Measurements from ENCODE around the gene STRIT1. TPM values are rescaled to one million over a fixed set of nuclear protein-coding genes. Genes with fewer than 3 reads are reported as not detected.

The STRIT1 gene
- total RNA-seq, 2 experiments from 2014 or later: not detected

GRCh38 chr3:155262295-155262694, 31.2 kb downstream of the STRIT1 start:
- H3K9me3 ChIP-seq (ENCODE audit: low read length): no peaks in the 10 kb centered on the region
- no peak for DNase-seq (ENCODE audit: low spot score)
- H2AFZ ChIP-seq (ENCODE audit: low read length): no peak overlapping the region
- intact Hi-C loops (cut with micrococcal nuclease; ENCODE audit: unreplicated experiment): no loop called here
- no peak for TF ChIP-seq EZH2phosphoT487 (IDR thresholded peaks at IDR 0.05; ENCODE audit: borderline replicate concordance, low read depth, low read length)
- TF ChIP-seq CTCF (conservative IDR thresholded peaks at IDR 0.05; ENCODE audit: low read length): no peak
- ChIA-PET POLR2A (interaction anchor here (1.1 kb wide), 1 partner anchor 10 kb away, joined by 3 read pairs; no protein-coding TSS in a partner anchor), CTCF (ENCODE audit: unreplicated experiment) (no interaction called here)
- H3K79me2 ChIP-seq (ENCODE audit: insufficient read depth, low read depth, low read length): no peaks in the 10 kb centered on the region
- H3K4me3 ChIP-seq (ENCODE audit: low read depth, low read length, poor library complexity, severe bottlenecking): no peak overlapping the region
- no peak overlapping the region for H3K4me2 ChIP-seq (ENCODE audit: low read length)
- H3K4me1 ChIP-seq (ENCODE audit: insufficient read depth, low read length, poor library complexity, severe bottlenecking): no peaks in the 10 kb centered on the region
- H4K20me1 ChIP-seq (ENCODE audit: insufficient read depth, low read length): no peaks in the 10 kb centered on the region
- no TSS peak for BruUV-seq (replicated peaks)
- no peaks in the 10 kb centered on the region for H3K9me2 ChIP-seq (ENCODE audit: insufficient read depth, low read length)
- H3K36me3 ChIP-seq (ENCODE audit: insufficient read depth, low read length): no peaks in the 10 kb centered on the region
- H3K27ac ChIP-seq (ENCODE audit: low read depth, low read length, poor library complexity, severe bottlenecking): no peak overlapping the region

- Histone ChIP-seq H3K79me2 (ENCODE audit: insufficient read depth, low read depth, low read length) (no peaks in the 10 kb centered on the region), H3K4me1 (ENCODE audit: insufficient read depth, low read length, poor library complexity, severe bottlenecking) (peaks cover 12% of the 10 kb centered on the region), H3K27ac (ENCODE audit: low read depth, low read length, poor library complexity, severe bottlenecking) (no peak overlapping the region), H3K4me2 (ENCODE audit: low read length) (no peak overlapping the region), H3K4me3 (ENCODE audit: low read depth, low read length, poor library complexity, severe bottlenecking) (no peak overlapping the region), H3K36me3 (ENCODE audit: insufficient read depth, low read length) (no peaks in the 10 kb centered on the region), H3K9me2 (ENCODE audit: insufficient read depth, low read length) (no peaks in the 10 kb centered on the region), H2AFZ (ENCODE audit: low read length) (no peak overlapping the region), H4K20me1 (ENCODE audit: insufficient read depth, low read length) (no peaks in the 10 kb centered on the region), H3K9me3 (ENCODE audit: low read length) (no peaks in the 10 kb centered on the region; the same call in 1 of the 2 replicates)
- TF ChIP-seq CTCF (conservative IDR thresholded peaks at IDR 0.05; ENCODE audit: low read length): no peak
- TF ChIP-seq EZH2phosphoT487 (IDR thresholded peaks at IDR 0.05; ENCODE audit: borderline replicate concordance, low read depth, low read length): no peak
- no peak for DNase-seq (ENCODE audit: low spot score)
- ChIA-PET POLR2A (interaction anchor here (0.9 to 1.0 kb wide), 2 partner anchors 10 to 11 kb away, joined by 3 read pairs; no protein-coding TSS in a partner anchor), CTCF (ENCODE audit: unreplicated experiment) (no interaction called here)
- intact Hi-C loops (cut with micrococcal nuclease; ENCODE audit: unreplicated experiment): no loop called here
- no TSS peak for BruUV-seq (replicated peaks)
Measured at GRCh38 chr3:155254445-155254844, 39.0 kb downstream of the STRIT1 start.

- H3K9me3 ChIP-seq (ENCODE audit: low read length): no peaks in the 10 kb centered on the region; the same call in 1 of the 2 replicates
- ChIA-PET POLR2A (interaction anchor here (1.0 kb wide), 1 partner anchor 10 kb away, joined by 3 read pairs; no protein-coding TSS in a partner anchor), CTCF (ENCODE audit: unreplicated experiment) (no interaction called here)
- no peak for TF ChIP-seq CTCF (conservative IDR thresholded peaks at IDR 0.05; ENCODE audit: low read length)
- no peak for TF ChIP-seq EZH2phosphoT487 (IDR thresholded peaks at IDR 0.05; ENCODE audit: borderline replicate concordance, low read depth, low read length)
- intact Hi-C loops (cut with micrococcal nuclease; ENCODE audit: unreplicated experiment): no loop called here
- H4K20me1 ChIP-seq (ENCODE audit: insufficient read depth, low read length): no peaks in the 10 kb centered on the region
- no peak overlapping the region for H3K27ac ChIP-seq (ENCODE audit: low read depth, low read length, poor library complexity, severe bottlenecking)
- no peak overlapping the region for H3K4me3 ChIP-seq (ENCODE audit: low read depth, low read length, poor library complexity, severe bottlenecking)
- DNase-seq (ENCODE audit: low spot score): no peak
- no TSS peak for BruUV-seq (replicated peaks)
- H3K4me2 ChIP-seq (ENCODE audit: low read length): no peak overlapping the region
- H2AFZ ChIP-seq (ENCODE audit: low read length): no peak overlapping the region
- no peaks in the 10 kb centered on the region for H3K36me3 ChIP-seq (ENCODE audit: insufficient read depth, low read length)
- peaks cover 12% of the 10 kb centered on the region for H3K4me1 ChIP-seq (ENCODE audit: insufficient read depth, low read length, poor library complexity, severe bottlenecking)
- no peaks in the 10 kb centered on the region for H3K9me2 ChIP-seq (ENCODE audit: insufficient read depth, low read length)
- no peaks in the 10 kb centered on the region for H3K79me2 ChIP-seq (ENCODE audit: insufficient read depth, low read depth, low read length)
Measured at GRCh38 chr3:155252535-155252934, 40.9 kb downstream of the STRIT1 start.

All from OCI-LY7 (cell line).